Measurements from ENCODE around the gene FSTL4. TPM values are rescaled to one million over a fixed set of nuclear protein-coding genes. Genes with fewer than 3 reads are reported as not detected.

The FSTL4 gene
- total and polyA plus RNA-seq, 2 of the 13 experiments (the other 11 are each of a cell fraction or from before 2014, with no cell fraction given) = 2.1 to 3.0 TPM

GRCh38 chr5:133205204-133205603 is 407.1 kb downstream of the FSTL4 start:
- WGBS (ENCODE audit: low lambda C conversion rate) = 77% methylated on average over 4 of the region's 4 CpGs
- in situ Hi-C loops (cut with HindIII; ENCODE audit: extremely low pct_ligation_motif_present, low pct_unique_long_range_greater_than_20kb) (no loop called here), intact Hi-C loops (cut with micrococcal nuclease; ENCODE audit: unreplicated experiment) (no loop called here)
- no peak overlapping the region for H3K4me3 ChIP-seq (replicated peaks in 1 of 3; ENCODE audit: insufficient read depth in 1 of 3, low read depth in 2 of 3, low read length in 3 of 3)
- DNase-seq (ENCODE audit: low spot score) (no peak), ATAC-seq (no peak), FAIRE-seq (no peak)
- no peak overlapping the region for H3K9ac ChIP-seq (ENCODE audit: insufficient read depth, low read depth, low read length)
- no peaks in the 10 kb centered on the region for H3K79me2 ChIP-seq (ENCODE audit: insufficient read depth, low read length)
- no peak overlapping the region for H2AFZ ChIP-seq (ENCODE audit: low read length)
- CTCF ChIA-PET (ENCODE audit: low intra/inter-chr PET ratio, low total read pairs) = no interaction called here
- no peaks in the 10 kb centered on the region for H3K27me3 ChIP-seq (ENCODE audit: control insufficient read depth in 1 of 2, insufficient read depth in 2 of 2, low read length in 2 of 2)
- no peak overlapping the region for H3K27ac ChIP-seq (ENCODE audit: extremely low read length, insufficient read depth, low read length)
- BruUV-seq (replicated peaks) = no TSS peak
- TF ChIP-seq XRCC5 (optimal IDR thresholded peaks at IDR 0.05; ENCODE audit: low read length) = no peak
- no peak for TF ChIP-seq ZNF691 (CRISPR knock-in tag; IDR thresholded peaks at IDR 0.05; ENCODE audit: borderline replicate concordance, low read depth)
- TF ChIP-seq E2F2 (CRISPR knock-in tag; IDR thresholded peaks at IDR 0.05; ENCODE audit: borderline replicate concordance) = no peak
- no peak for TF ChIP-seq LRRFIP1 (CRISPR knock-in tag; conservative IDR thresholded peaks at IDR 0.05)
- no peak for TF ChIP-seq HMG20A (CRISPR knock-in tag; IDR thresholded peaks at IDR 0.05; ENCODE audit: borderline replicate concordance)
- no peak for TF ChIP-seq JDP2 (CRISPR knock-in tag; IDR thresholded peaks at IDR 0.05; ENCODE audit: borderline replicate concordance)
- no peak for TF ChIP-seq ZNF614 (CRISPR knock-in tag; IDR thresholded peaks at IDR 0.05; ENCODE audit: borderline replicate concordance)
- TF ChIP-seq ZNF747 (CRISPR knock-in tag; IDR thresholded peaks at IDR 0.05; ENCODE audit: borderline replicate concordance) = no peak
- TF ChIP-seq STAG1 (CRISPR knock-in tag; IDR thresholded peaks at IDR 0.05) = no peak
- no peak for TF ChIP-seq ZNF136 (CRISPR knock-in tag; IDR thresholded peaks at IDR 0.05; ENCODE audit: low read depth)
- no peak for TF ChIP-seq ZNF841 (CRISPR knock-in tag; IDR thresholded peaks at IDR 0.05; ENCODE audit: borderline replicate concordance)
- no peak for TF ChIP-seq YEATS4 (CRISPR knock-in tag; IDR thresholded peaks at IDR 0.05; ENCODE audit: borderline replicate concordance)
- no peak for TF ChIP-seq CCDC6 (CRISPR knock-in tag; IDR thresholded peaks at IDR 0.05)
- TF ChIP-seq PRPF4 (IDR thresholded peaks at IDR 0.05; ENCODE audit: low read depth, low read length, poor library complexity, severe bottlenecking) = no peak
- no peak for TF ChIP-seq MTF2 (CRISPR knock-in tag; IDR thresholded peaks at IDR 0.05; ENCODE audit: borderline replicate concordance)
- TF ChIP-seq GZF1 (CRISPR knock-in tag; IDR thresholded peaks at IDR 0.05) = no peak
- TF ChIP-seq ZBTB10 (CRISPR knock-in tag; IDR thresholded peaks at IDR 0.05; ENCODE audit: borderline replicate concordance) = no peak
- no peaks in the 10 kb centered on the region for H4K20me1 ChIP-seq (ENCODE audit: insufficient read depth, low read length)
- POLR2A ChIA-PET = no interaction called here
- no peaks in the 10 kb centered on the region; a peak in 1 of 5 replicates for H3K36me3 ChIP-seq (replicated peaks in 1 of 2; ENCODE audit: control insufficient read depth in 1 of 2, insufficient read depth in 2 of 2, low read length in 2 of 2)
- H3K9me3 ChIP-seq (ENCODE audit: low read length) = no peaks in the 10 kb centered on the region
- H3K4me2 ChIP-seq (ENCODE audit: low read depth, low read length) = no peak overlapping the region
- H3K4me1 ChIP-seq (ENCODE audit: insufficient read depth, low read length) = no peaks in the 10 kb centered on the region

Measured in HepG2 (cell line).